Stimulated activated CD4-positive, alpha-beta T cell treated with anti-CD3 and anti-CD28 coated beads, Interleukin-12 subunit alpha, Interleukin-12 subunit beta, amount 100 ng/mL, for 24 hours (primary cell): ENCODE data around the gene BCL6B.

Experiments
- DNase-seq, 2 experiments: peaks; one replicate each; pipeline ENCODE4 v3.0.0-alpha.2; 2020; ENCODE audit warnings: low read depth in 2 of 2

The BCL6B gene

DNA sequence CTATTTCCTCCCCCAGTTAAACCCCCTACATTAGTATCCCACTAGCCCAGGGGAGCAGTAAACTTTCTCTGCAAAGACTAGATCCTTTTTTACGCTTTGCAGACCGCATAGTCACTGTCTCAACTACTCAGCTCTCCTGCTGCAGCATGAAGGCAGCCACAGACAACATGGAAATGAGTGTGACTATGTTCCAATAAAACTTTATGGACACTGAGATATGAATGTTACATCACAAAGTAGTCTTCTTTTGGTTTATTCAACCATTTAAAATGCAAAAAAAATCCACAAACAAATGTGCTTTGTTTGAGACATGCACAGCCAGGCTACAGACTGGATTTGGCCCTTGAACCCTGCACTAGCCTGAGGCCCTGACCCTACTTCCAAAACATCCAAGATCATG is 12.3 kb upstream of the BCL6B start:
- no peak for DNase-seq

DNA sequence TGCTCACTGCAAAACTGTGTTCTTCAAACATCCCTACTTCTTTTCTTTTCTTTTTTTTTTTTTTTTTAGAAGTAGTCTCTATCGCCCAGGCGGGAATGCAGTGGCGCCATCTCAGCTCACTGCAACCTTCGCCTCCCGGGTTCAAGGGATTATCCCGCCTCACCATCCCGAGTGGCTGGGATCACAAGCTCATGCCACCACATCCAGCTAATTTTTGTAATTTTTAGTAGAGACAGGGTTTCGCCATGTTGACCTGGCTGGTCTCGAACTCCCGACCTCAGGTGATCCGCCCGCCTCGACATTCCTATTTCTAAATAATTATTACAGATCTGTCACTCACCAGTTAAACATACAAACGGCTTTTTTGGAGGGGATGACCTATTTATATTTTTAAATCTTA is 11.4 kb upstream of the BCL6B start:
- no peak for DNase-seq

DNA sequence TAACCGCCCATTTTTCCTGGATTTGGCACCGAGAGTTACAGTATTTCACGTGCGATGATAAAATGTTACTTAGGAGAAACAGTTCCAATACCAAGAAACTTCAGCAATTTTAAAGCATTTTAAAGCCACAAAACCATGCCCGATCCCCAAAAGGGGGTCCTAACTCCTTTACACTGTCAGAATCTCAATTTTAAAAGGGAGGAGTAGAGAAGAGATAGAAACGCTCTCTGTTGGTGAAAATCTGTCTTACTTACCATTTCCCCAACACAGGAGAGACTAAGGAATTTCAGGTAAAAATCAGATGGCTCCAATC is 11.0 kb upstream of the BCL6B start:
- no peak for DNase-seq

DNA sequence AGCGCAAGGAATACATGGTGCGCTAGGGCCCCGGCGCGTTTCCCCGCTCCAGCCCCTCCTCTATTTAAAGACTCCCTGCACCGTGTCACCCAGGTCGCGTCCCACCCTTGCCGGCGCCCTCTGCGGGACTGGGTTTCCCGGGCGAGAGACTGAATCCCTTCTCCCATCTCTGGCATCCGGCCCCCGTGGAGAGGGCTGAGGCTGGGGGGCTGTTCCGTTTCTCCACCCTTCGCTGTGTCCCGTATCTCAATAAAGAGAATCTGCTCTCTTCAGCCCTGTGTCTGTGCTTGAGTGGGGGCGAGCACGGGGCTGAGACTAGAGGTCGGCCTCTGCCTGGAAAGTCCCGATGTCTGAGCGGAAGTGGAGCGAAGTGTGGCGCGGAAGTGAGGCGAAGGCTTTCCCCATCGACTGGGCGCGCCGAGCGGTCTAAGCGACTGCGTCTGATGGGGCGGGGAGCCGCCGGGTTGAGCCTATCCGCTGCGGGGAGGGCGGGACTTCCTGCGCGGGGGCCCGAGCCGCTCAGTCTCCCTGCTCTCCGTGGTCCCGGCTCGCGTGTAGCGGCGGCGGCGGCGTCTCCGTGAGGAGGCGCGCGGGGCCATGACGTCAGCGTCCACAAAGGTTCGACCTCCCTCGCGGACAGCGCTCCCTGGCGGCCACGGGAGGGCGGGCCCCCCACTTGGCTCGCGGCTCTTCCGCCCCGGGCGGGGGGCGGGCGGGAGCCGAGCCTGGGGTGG is 8.4 kb upstream of the BCL6B start:
- DNase-seq: peak; percentile 93 to 94

DNA sequence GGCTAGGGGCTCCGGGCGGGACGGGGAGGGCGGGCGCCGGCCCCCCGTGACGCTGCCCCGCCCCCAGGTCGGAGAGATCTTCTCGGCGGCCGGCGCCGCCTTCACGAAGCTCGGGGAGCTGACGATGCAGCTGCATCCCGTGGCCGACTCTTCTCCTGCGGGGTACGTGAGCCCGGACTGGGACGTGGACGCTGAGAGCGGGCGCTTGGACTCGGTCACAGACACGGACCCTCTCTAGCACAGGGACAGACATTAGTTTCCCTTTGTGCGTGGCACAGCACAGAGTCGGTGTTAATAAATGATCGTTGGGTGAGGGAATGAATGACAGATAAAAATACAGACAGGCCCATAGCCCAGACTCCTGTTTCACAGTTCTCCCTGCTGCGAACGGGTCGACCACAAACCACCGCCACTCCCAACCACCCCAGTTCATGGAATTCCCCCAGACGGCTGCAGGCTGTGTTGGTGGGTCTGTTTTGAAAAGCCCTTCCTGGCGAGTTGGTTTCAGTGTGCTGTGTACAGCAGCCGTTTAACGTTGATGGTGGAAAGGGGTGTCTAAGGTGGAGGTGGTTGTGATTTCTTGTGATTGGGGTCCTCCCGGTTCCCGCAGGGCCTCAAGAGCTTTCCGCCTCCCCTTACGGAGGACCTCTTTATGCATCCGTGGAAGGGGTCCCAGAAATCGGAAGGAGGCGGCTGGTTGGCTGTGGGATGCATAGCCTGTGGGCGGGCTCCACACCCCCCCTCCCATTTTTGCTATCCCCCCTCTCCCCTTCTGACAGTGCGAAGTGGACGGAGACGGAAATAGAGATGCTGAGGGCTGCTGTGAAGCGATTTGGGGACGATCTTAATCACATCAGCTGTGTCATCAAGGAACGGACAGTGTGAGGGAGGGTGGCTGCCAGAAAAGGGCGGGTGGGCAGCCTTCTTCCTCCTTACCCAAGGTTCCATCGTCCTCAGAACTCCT is 7.6 kb upstream of the BCL6B start:
- DNase-seq: peak; percentile 61 to 74

DNA sequence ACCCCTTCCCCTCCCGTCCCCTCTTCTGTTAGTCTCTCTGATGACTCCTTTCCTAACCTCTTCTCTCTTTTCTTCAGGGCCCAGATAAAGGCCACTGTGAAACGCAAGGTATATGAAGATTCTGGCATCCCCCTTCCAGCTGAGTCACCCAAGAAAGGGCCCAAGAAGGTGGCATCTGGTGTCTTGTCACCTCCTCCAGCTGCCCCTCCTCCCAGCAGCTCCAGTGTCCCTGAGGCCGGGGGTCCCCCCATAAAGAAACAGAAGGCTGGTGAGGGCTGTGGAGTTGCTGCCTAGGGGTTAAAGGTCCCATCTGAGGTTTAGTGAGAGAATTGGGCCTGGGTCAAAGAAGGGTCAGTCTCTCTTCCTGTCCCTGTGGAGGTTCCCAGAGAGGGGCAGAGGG is 6.4 kb upstream of the BCL6B start:
- DNase-seq: no peak

DNA sequence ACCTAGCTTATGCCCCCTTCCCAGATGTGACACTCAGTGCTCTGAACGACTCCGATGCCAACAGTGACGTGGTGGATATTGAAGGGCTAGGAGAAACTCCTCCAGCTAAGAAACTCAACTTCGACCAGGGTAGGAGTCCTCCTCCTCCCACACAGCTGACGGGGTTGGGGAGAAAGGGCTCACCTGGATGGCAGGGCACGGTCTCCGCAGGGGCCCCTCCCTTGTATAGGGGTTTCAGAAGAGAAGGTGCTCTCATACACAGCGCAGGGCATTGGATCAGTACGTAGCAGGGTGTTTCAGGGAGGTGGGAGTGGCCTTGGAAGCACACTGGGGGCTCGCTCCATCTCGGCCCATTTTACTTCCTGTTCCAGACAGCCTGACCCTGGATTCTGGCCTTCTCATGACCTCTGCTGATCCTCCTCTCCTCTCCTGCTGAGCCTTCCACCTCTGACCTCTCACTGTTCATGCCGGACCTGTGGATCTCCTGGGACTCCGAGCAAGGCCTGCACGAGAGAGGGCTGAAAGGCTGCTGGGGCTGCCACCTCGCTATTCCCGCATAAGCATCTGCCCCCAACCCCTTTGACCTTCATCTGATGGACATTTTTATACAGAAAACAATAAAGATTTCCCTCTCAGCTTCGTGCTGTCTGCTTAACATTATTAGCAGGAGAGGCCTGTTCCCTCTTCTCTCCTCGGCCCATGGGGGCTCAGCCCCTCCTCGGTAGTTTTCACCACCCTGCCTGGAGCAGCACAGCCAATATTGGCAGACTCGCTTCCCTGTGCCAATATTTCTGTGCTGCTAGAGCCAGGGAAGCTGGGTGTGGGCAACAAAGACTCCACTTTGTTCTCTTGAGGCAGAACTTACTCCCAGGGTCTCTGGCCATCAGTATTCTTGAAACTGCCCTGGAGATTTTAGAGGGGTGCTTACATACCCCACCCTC is 5.7 kb upstream of the BCL6B start:
- DNase-seq: no peak

DNA sequence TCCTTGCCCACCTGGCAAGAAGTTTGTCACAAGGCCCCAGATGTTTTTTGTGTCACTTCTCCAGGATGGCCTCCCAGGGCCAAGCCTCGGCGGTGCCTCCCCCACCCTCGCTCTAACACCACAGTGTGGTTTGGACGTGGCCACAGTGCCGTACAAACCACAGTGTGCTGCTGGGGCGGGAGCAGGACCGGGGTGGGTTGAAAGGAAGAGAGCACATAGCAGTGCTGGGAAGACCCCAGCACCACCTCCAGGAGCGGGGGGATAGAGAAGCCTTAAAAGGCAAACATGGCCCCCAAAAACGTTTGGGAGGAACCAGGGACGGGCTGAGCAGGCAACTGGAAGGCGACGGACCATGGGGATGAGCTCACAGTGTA is 5.0 kb upstream of the BCL6B start:
- no peak for DNase-seq

DNA sequence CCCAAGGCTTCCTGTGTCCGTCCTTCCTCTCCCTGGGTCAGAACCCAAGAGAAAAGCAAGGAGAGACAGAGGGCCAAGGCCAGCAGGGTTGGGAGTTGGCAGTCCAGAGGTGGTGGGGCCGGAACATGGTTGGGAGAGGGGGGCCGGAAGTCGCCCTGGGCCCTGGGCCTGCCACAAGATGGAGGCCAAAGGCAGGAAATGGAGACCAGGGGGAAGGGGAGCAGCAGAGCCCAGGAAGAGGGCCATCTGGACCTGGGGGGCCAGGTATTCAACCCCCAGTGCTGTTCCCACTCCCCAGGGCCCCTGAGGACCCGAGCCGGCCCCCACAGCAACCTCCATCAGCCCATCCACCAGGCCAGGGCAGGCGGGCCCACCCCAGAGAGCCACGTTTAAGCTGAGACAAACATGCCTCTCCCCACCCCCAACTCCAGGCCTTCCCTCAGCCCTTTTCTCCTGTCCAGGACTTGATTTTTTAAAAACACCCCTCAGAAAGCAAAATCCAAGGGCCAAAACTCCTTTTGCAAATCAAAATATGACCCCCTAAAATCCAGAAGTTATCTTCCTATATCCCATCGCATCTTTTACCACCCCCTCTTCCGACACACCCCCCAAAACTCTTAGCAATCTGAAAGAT is 4.4 kb upstream of the BCL6B start:
- DNase-seq: no peak

DNA sequence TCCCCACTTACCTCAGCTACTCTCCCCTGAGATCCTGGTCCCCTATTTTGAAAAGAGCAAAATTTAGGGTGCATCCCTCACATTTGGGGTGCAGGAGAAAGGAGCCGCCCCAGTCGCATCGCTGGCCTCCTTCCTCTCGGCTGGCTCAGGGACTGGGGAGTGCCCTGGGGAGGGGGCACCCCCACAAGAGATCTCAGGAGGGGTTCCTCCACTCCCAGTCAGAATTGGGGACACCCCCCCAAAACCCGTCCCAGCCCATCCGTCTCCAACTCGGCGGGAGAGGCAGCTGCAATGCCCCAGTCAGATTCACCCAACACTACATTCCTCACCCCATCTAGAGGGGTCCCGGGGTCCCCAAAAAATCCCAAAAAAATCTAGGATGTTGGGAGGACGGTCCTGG is 3.5 kb upstream of the BCL6B start:
- no peak for DNase-seq

DNA sequence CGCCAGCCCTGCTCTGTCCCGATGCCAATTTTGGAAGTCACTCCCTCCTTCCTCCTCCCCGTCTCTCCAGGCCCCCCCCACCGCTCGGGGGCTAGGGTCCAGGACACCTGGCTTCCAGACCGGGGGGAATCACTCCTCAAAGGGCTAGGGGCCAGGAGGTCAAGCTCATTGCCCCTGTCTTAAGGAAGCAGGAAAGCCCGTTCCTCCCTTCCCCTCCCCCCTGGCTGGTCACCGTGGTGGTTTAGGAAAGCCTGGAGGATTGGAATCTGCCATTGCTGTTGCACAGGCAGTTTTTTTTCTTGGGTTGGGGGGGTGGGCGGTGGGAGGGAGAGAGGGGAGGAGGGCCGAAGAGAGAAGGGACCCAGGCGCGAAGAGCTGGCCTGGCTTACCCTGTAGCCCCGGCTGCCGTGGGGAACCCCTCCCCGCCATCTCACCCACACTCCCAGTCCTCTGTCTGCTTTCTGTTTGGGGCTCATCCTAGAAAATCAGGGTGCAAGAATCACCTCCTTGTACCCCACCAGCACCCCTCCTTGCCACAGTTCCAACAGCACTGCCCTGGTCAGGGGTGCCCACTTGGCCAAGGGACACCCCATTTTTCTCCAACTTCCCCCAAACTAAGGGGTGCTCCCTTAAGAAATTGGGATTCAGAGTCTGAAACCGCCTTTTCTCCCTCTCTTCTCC is 2.9 kb upstream of the BCL6B start:
- no peak for DNase-seq

DNA sequence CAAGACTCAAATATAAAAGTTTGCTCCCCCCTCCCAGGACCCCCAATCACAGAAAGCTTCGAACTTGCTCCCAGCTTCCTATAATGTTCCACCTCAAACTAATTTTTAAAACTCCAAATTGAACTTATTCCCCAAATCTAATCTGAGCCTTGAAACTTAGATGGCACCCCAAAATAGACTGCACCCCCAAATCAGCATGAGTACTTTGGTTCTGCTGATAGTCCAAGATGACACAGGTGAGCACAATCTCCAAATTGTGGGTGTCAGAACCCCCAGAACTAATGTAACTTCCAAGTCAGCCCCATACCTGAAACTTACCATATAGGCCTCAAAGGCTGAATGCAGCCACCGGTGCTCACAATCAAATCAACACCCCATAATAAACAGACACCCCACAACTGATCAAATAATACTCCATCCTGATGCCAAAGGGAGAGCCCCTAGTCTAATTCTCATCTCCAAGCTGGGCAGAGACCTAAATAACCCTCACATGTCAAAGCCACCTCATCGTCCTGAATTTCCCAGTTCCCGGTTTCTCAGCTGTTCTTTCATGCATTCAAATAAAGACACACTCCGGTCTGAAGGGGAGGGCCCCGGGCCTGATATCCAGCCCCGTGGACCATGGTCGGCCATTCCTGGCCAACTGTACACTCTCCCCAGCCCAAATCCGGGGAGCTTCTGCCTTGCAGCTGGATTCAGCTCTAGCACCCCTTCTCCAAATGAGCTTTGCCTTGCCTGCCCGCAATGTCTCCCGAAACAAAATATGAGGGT is 1.8 kb upstream of the BCL6B start:
- no peak for DNase-seq

DNA sequence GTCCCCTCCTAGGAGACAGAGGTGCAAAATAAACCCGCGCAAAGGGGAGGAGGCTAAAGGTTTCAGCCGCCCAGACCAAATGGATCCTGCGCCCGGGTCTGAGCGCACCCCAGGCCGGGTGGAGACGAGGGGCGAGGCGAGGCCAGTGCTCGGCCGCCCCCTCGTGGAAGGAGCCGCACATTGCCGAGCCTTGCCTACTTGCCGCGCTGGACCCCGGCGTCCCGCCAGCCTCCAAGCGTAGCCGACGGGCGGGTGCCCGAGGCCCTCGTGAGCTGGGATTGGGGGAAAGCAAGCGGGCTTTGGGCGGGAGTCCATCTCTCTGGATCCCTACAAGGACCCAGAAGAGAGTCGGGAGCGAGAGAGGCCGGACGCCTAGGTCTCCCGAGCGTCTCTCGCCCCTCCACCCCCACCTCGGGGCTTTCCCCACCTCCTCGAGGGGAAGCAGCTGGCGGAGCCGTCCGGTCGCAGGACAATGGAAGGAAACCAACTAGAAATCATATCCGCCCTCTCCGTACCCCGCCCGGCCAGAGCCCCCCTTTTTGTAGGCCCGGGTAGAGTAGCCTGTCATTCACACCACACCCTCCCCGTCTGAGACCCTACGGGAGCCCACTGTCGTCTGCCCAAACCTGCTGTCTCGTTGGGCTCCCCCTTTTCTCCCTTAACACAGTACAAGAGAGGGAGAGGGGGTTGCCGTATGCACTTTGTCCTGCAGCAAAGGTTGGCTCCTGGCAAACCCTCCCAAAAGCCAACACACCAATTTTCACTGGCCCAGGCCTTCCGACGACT is 664 bp upstream of the BCL6B start:
- peak; percentile 53 to 73 for DNase-seq

DNA sequence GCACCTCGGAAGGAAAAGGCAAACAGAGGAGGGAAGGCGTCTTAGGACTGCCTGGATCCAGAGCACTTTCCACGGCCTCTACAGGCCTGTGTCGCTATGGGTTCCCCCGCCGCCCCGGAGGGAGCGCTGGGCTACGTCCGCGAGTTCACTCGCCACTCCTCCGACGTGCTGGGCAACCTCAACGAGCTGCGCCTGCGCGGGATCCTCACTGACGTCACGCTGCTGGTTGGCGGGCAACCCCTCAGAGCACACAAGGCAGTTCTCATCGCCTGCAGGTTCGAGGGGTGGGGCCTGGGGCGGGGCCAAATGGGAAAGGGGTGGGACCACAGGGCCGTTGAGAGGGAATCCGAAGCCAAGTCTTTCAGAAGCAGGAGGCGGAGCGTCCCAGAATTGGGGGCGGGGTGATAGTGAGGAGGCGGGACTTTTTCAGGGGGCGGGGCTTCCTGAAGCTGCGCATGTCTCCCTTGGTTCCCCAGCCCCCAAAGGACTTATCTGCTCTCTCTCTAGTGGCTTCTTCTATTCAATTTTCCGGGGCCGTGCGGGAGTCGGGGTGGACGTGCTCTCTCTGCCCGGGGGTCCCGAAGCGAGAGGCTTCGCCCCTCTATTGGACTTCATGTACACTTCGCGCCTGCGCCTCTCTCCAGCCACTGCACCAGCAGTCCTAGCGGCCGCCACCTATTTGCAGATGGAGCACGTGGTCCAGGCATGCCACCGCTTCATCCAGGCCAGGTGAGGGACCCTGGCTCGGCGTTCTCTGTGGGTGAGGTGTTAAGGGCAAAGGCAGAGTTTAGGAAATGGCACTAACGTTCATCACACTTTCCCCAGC is 939 bp downstream of the BCL6B start:
- peak; percentile 88 to 95 for DNase-seq

DNA sequence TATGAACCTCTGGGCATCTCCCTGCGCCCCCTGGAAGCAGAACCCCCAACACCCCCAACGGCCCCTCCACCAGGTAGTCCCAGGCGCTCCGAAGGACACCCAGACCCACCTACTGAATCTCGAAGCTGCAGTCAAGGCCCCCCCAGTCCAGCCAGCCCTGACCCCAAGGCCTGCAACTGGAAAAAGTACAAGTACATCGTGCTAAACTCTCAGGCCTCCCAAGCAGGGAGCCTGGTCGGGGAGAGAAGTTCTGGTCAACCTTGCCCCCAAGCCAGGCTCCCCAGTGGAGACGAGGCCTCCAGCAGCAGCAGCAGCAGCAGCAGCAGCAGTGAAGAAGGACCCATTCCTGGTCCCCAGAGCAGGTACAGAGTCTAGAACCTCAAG is 1.5 kb downstream of the BCL6B start:
- DNase-seq: no peak

DNA sequence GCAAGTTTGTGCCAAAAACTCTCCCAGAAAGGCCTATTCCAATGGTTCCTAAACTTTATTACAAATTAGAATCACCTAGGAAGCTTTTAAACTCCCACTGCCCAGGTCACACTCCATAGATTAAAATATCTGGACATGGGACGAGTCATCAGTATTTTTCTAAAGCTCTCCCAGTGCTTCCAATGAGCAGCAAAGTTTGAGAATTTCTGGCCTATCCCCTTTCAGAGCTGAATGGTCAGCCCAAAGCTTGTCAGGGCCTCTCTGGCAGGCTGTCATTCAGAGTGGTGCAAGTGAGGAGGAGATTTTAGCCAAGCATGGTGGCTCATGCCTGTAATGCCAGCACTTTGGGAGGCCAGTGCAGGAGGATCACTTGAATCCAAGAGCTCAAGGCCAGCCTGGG is 2.4 kb downstream of the BCL6B start:
- DNase-seq: no peak

DNA sequence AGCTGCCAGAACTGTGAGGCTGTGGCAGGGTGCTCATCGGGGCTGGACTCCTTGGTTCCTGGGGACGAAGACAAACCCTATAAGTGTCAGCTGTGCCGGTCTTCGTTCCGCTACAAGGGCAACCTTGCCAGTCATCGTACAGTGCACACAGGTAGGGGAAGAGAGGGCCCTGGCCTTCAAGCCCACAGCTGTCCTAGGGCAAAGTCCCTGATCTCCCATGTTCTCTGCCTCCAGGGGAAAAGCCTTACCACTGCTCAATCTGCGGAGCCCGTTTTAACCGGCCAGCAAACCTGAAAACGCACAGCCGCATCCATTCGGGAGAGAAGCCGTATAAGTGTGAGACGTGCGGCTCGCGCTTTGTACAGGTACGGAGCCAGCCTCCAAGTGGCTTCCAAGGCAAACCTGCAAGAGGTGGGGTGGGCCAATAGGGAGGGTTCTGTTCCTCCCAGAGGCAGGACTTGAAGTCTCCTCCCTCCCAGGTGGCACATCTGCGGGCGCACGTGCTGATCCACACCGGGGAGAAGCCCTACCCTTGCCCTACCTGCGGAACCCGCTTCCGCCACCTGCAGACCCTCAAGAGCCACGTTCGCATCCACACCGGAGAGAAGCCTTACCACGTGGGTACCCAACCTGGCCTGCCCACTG is 3.7 kb downstream of the BCL6B start:
- no peak for DNase-seq

DNA sequence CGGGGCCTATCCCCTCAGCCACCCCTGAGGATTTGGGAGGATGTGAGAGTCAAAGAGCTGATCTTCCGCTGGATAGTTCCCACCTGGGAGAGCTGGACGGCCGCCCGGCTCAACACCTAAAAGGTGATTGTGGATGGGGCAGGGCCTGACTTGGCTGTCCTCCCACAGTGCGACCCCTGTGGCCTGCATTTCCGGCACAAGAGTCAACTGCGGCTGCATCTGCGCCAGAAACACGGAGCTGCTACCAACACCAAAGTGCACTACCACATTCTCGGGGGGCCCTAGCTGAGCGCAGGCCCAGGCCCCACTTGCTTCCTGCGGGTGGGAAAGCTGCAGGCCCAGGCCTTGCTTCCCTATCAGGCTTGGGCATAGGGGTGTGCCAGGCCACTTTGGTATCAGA is 4.5 kb downstream of the BCL6B start:
- no peak for DNase-seq
